ENCODE measurements around the gene MAPK8IP2.
"Not testable (repeated sequence)": the region's sequence is repeated elsewhere in the genome, so short reads cannot be mapped to it uniquely, and the experiment has no call there.

Gene MAPK8IP2

DNA sequence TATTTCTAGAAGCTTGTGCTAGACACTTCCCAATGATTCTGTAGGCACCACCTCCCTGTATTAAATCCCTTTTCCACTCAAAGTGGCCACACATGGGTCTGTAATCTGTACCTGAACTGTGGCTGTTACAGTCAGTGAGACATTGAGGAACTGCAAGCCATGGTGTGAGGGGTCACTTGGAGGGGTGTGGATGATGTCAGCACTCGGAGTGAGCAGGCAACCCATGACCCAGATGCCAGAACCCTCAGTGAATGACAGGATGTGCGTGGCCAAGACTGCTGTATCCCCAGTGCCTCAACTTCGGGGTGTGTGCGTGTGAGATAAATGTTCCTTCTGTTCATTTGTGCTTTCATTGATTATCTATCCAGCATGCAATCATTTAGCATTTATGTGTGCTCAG is 57.3 kb downstream of the MAPK8IP2 start:
- no peak overlapping the region for H3K4me3 ChIP-seq (ENCODE audit: control insufficient read depth, low read depth, low read length)
- DNase-seq (ENCODE audit: low read depth), result no peak
- TF ChIP-seq CTCF (conservative IDR thresholded peaks at IDR 0.05; ENCODE audit: control insufficient read depth, insufficient read depth, low read depth, low read length), result no peak

- H3K4me3 ChIP-seq (ENCODE audit: control insufficient read depth, low read depth, low read length); DNase-seq (ENCODE audit: low read depth): not testable (repeated sequence)
These were observed 59.1 kb downstream of the MAPK8IP2 start for GRCh38 chr22:50659711-50660110.

DNA sequence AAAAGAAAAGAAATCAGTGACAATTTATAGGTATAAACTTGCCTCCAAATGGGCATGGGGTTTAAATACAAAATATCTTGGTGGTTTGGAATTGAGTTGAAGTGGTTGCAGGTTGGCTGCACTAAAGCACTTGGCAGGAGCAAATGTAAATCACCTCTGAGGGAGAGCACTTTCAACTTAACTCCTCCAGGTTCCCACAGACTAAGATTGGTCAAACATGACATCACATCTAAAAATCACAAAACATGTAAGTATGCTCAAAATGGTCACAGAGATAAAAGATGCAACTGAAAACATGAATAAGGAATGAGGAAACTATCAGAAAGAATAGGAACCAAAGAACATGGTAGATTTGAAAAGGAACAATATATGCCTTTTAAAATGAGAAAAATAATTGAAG is 59.7 kb downstream of the MAPK8IP2 start:
- H3K4me3 ChIP-seq (ENCODE audit: control insufficient read depth, low read depth, low read length), result no peak overlapping the region
- no peak for TF ChIP-seq CTCF (conservative IDR thresholded peaks at IDR 0.05; ENCODE audit: control insufficient read depth, insufficient read depth, low read depth, low read length)
- DNase-seq (ENCODE audit: low read depth), result no peak

All from fibroblast of mammary gland (primary cell).